Stimulated activated naive CD4-positive, alpha-beta T cell treated with Interleukin-2 at 50 U/mL for 16 hours (primary cell): ENCODE measurements around the gene SLC25A51.
"Not testable (repeated sequence)": the region's sequence is repeated elsewhere in the genome, so short reads cannot be mapped to it uniquely, and the experiment has no call there.

ENCODE experiments used
- DNase-seq: peaks from one replicate; lab custom pipeline; 2025; lab: John Stamatoyannopoulos, UW

Gene SLC25A51

DNA sequence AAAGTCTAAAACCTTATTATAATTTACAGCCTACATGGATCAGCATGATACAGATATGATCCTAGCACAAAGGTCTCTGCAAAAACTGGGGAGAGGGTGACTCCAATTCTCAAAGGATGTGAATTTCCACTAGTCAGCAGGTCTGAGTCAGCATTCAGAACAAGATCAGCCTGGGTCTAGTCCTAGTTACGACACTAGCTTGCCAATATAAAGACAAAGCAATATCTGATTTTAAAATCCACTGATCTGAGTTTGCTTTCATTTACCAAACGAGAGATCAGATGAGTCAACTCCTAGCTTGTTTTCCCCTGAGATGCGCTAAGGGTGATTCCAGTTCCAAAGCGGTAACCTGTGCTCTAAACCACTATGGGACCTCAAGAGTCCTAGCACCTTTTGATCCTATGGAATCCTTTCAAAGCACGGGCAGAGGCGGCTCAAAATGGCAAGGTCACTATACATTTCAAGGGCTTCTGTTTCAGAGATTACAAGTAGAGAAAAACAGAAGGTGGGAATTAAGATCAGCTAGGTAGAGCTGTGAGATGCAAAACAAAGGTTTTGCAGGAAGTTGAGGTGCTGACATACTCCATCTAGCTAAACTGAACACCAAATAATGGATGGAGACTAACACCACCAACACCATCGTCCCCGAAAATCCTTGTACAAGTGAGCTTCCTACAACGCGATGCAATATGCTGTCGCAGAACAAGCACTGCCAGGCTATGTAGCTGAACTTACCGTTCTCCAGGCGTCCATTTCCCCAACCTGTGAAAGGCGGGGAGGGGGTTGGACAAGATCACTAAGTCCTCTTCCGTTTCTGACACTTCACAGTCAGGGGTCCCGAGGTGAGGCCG lies 906 bp downstream of the SLC25A51 start:
- no peak for DNase-seq

DNA sequence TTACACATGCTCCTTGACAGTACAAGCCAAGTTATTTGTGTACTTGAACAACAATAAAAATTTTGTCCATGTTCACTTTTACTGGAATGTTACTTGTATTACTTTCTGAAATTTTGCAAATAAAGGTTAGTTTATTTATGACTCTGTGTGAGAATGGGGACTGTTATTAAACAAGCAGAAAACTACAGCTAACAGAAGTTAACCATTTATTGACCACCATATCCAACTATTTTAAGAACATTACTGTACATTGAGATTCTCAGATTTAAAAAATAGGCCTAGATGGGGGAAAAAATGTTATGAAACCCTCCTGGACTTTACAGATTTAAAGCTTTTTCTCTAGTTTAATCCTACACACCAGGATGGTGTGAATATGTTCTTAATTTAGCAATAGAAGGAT lies 1.8 kb downstream of the SLC25A51 start:
- DNase-seq, result no peak

DNA sequence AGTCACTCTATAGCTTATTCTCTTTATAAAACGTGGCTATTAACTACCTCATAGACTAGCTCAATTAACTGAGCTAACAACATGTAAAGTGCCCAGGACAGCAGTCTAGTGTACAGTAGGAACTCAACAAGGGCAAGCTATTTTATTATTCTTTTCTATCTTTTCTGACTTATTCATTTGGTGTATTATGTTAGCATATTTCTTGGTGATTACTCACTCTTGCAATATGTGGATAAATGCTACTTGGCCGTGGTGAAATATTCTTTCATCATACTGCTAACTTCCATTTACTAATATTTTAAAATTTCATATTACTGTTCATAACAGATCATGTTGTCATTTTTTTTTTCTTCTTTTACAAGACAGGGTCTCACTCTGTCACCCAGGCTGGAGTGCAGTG lies 4.9 kb downstream of the SLC25A51 start:
- DNase-seq, result no peak

DNA sequence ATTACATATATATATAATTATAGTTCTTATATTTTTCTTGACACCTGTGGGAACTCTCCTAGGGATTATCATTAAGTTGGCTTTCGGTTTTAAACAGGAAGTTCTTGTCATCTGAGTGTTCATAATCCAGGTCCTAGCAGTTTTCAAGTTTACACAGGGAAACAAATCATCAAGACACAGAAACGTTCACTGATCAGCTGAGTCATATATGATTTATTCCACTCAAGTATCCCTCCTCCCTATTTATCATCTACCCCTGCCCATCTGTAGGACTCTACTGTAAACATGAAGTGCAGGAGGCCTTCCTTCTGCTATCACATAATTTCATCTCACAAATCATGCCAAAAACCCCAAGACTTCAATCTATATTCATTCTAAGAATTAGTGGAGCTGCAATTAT lies 6.3 kb downstream of the SLC25A51 start:
- no peak for DNase-seq

DNA sequence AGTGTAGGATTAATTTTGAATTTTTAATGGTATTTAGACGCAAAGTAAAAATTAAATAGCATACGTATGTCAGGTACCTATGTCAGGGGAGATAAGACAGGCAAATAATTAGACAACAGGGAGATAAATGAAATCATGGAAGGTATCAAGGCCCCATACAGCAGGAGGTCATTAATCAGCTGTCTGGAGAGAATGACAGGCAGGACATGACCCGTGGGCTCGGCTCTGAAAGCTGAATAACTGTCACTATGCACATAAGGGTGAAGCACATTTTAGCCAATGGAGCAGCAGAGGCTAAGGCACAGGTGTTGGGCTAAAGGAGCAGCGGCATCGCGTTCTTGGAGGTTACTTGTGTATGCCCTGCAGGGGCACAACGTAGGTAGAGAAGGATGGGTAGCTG lies 11.9 kb downstream of the SLC25A51 start:
- no peak for DNase-seq

DNA sequence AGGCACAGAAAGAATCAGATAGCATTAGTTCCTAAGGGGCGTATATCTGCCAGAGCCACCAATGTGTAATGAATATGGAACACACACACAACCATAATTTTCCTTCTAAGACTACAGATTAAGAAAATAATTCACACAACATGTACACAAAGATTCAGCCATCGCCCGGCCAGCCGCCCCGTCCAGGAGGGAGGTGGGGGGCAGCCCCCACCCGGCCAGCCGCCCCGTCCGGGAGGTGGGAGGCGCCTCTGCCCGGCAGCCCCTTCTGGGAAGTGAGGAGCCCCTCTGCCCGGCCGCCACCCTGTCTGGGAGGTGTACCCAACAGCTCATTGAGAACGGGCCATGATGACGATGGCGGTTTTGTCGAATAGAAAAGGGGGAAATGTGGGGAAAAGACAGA lies 12.9 kb downstream of the SLC25A51 start:
- DNase-seq, result not testable (repeated sequence)

DNA sequence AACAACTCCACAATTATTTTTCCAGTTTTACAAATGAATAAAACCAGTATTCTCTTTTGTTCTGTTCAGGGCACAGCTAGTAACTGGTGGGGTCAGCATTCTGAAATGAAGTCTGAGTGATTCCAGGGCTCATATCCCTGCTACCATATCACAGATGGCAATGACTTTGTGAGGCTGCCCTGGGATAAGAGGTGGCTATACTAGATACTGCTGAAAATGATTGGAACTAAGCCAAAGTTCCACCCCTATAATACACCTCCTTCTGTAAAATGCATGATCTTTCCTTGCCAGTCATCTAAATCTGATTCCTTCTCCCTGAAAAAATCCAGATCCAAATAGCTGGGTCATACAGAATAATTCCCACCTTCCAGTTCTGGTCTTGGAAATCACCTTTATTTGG lies 14.4 kb downstream of the SLC25A51 start:
- DNase-seq, result no peak

DNA sequence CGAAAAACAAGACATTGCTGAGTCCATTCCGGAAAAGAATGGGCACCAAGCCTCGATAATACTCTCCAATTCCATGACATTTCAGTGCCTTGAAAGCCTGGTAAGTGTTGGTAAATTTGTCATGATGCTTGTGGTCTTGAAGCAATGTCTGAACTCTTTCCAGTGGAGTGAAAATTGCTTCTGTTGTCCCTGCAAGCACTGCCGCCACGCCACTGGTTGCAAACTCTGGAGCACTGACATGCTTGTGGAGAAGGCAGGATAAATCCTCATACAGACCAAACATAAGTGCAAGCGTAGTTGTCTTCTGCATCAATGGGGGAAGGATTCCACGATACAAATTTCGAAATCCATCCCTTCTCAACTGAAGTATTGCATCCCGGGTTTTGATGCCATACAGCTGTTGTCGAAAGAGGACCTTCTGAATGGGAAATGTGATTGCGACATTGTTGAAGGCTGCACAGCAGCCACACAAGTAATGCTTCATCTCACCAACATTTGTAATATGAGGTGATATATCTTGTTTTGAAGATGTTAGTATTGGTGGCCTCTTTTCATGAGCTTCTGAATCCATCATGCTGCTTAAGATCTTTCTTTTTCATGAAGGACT lies 15.8 kb downstream of the SLC25A51 start:
- DNase-seq, result not testable (repeated sequence)

DNA sequence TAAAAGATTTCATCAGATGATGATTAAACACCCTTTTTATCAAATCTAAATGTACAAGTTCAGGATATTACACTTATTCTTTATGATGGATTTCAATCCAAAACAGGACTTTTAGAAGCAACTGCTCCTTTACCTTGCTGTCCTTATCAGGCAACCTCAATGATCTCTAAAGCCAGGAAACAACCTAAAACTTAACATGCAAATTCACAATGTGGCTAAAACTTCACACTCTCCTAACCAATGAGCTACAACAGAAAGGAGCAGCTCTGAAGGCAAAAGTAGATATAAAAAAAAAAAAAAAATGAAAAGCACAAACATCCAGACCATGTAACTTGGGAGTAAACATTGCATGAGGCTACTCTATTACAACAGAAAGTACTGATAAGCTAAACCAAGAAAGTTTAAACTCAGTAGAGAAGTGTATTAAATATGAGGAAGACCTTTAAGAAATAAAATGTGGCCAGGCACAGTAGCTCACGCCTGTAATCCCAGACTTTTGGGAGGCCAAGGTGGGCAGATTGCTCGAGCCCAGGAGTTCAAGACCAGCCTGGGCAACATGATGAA lies 22.9 kb downstream of the SLC25A51 start:
- DNase-seq, result no peak

DNA sequence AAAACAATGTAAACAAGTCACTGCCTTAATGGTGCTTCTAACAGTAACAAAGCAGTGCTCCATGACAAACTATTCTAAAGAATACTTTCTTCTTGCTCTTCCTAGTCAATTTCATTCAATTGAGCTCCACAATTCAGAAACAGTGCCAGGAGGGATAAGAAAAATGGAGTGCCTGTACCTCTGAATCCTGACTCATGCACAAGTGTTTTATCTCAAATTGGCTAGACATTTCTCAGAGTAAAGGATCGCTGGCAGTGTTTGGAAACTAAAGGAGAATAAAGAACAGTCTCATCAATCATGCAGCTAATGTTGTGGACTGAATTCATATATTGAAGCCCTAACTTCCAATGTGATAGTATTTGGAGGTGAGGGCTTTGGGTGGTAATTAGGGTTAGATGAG lies 27.6 kb downstream of the SLC25A51 start:
- no peak for DNase-seq

DNA sequence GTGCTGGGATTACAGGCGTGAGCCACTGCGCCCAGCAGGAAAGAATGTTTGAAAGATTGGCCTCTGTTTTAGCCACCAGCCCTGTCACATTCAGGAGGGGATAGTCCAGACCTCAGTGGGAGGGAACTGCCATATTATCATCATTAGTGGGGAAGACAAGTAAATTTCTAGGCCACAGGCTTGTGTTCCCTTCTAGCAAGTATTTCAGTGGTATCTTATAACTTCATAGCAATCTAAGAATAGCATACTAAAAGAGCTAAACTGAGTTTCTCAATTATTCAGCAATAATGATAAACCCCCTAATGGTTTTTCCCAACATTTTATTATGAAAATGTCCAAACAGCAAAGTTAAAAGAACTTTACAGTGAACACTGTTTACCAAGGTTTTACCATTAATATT lies 30.0 kb downstream of the SLC25A51 start:
- DNase-seq, result no peak

DNA sequence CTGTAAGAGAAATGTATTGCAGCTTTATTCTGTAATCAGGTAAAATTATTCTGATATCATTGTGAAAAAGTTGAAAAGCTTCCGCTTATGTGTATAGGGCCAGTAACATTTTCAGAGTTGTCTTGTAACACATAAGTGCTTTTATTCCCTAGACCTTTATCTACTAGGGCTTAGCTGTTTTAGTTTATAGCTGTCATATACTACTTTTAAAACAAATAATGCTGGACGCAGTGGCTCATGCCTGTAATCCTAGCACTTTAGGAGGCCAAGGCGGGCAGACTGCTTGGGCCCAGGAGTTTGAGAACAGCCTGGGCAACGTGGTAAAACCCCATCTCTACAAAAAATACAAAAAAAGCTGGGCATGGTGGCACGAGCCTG lies 33.1 kb downstream of the SLC25A51 start:
- DNase-seq, result no peak

DNA sequence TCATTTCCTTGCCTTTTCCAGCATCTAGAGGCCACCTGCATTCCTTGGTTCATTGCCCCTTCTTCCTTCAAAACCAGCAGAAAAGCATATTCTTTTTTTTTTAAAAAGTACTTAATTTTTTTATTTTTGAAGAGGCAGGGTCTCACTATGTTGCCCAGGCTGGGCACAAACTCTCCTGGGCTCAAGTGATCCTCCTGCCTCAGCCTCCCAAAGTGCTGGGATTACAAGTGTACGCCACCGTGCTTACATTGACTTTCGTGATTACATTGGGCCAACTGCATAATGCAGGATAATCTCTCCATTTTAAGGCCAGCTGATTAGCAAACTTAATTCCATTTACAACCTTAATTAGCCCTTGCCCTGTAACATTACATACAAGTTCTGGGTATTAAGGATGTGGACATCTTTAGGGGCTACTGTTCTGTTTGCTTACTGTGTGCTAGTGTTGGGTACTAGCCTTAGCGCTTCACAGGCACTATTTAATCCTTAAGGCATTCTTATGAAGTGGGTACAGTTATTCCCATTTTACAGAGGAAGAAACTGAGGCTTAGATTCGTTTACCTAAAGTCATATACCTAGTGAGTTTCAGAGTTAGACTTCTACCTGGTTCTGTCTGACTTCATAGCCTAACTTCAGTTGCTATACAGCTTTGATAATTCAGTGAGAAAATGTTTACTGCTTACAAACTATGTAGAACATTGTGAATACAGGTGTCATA lies 33.7 kb downstream of the SLC25A51 start:
- no peak for DNase-seq

DNA sequence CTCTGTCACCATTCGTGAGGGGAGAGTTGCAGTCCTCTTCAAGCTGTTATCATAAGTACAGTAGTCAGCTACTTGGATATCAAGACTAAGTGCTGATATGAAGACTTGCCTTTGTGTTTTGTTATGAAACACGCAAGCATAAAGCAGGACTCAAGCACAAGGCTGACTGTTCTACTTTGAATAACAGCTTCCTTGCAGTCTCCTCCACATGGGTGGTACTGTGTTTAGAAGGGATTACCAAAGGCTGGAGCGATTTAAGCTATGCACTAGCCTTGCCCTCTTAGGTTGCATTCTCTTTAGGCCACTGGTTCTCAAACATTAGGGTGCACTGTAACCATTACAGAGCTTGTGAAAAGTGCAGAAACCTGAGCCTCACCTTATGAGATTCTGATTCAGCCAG lies 41.4 kb downstream of the SLC25A51 start:
- no peak for DNase-seq

DNA sequence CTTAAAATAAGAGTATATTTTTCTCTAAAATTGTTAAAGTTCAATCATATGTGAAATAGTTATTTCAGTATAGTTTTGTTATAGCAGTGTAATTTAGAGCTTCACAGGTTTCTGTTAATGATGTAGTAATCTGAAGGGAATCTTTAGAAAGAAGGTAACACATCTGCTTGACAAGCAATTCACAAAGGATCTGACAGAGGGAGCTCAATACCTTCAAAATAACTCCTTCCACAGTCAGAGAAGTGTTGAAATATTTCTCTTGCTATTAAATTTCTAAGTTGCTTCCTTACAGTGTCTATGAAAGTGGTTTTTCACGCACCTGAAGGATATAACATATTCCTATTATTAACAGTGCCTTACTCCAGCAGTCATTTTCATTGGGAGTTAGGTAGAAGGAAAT lies 44.9 kb downstream of the SLC25A51 start:
- DNase-seq, result no peak

DNA sequence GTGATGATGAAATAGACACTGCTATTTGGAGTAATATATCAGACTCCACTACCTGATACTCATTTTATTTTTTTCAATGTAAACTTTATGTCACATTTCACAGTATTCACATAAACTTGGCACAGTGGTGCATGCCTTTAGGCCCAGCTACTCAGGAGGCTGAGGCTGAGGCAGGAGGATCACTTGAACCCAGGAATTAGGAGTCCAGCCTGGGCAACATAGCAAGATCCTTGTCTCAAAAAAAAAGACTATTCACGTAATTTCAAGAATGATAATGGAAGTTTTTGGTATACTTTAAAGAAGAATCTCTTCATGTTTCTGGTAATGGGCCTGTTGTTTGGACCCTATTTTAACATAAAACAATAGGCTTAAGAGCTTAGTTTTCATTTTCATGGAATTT lies 47.4 kb downstream of the SLC25A51 start:
- DNase-seq, result no peak

DNA sequence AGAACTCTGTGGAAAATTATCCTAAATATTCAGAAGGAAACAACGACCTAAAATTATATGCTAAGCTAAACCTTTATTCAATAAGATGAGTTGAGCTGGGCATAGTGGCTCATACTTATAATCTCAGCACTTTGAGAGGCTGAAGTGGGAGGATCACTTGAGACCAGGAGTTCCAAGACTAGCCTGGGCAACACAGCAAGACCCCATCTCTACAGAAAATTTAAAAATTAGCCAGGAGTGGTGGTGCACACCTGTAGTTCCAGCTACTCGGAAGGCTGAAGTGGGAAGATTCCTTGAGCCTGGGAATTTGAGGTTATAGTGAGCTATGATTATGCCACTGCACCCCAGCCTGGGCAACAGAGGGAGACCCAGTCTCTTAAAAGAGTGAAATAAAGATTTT lies 51.7 kb downstream of the SLC25A51 start:
- no peak for DNase-seq

DNA sequence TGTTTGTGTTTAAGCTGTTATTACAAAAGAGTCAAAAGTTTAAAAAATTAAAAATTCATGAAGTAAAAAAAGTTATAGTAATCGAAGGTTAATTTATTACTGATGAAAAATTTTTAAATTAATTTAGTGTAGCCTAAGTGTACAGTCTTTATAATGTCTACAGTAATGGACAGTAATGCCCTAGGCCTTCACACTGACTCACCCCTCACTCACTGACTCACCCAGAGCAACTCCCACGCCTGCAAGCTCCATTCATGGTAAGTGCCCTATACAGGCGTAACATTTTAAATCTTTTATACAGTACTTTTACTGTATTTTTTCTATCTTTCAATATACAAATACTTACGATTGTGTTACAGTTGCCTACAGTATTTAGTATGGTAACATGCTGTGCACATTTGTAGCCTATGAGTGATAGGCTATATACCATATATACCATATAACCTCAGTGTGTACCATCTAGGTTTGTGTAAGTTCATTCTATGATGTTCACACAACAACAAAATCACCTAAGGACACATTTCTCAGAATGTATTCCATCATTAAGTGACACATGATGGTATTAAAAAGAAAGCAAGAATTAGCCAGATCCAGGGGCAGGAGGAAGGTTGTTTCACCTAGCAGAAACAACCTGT lies 63.2 kb downstream of the SLC25A51 start:
- DNase-seq, result peak; percentile 2

DNA sequence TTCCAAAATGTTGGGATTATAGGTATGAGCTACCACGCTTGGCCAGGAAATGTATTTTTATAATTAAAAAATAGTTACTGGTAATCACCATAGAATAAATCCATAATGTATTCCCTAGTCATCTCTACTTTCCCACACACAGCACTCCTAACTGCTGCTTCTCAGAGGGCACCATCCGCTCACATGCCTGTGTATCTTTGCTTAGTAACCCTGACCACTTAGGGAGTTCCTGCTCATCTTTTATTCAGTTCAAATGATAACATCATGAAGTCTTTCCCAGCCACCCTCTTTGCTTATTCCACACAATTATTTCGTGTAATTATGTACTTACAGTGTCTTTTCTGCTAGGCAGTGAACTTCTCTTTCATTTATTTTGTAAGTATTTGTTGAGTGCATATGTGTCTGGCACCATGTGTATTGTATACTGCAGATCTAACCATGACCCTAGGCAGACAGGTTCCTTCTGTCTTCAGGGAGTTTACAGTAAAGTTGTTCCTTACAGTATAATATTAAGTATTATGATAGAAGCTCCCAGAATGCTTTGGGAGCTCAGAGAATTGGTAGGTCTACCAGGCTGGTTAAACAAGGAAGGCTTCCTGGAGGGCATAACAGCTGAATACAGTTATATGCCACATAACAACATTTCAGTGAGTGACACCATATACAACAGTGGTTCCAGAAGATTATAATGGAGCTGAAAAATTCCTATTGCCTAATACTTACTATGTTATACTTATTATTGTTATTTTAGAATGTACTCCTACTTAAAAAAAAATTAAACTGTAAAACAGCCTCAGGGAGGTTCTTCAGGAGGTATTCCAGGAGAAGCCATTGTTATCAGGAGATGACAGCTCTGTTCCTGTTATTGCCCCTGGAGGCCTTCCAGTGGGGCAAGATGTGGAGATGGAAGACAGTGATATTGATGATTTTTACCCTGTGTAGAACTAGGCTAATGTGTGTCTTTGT lies 64.1 kb downstream of the SLC25A51 start:
- DNase-seq, result no peak
